ENCODE data around the gene SAMD1. TPM values are rescaled to one million over a fixed set of nuclear protein-coding genes. Genes with fewer than 3 reads are reported as not detected.
A peak's percentile ranks its signal among the peaks of the same experiment; 100 is the strongest.

The SAMD1 gene
- total RNA-seq, 2 donors from 2014 or later: 11.2 to 22.1 TPM

DNA sequence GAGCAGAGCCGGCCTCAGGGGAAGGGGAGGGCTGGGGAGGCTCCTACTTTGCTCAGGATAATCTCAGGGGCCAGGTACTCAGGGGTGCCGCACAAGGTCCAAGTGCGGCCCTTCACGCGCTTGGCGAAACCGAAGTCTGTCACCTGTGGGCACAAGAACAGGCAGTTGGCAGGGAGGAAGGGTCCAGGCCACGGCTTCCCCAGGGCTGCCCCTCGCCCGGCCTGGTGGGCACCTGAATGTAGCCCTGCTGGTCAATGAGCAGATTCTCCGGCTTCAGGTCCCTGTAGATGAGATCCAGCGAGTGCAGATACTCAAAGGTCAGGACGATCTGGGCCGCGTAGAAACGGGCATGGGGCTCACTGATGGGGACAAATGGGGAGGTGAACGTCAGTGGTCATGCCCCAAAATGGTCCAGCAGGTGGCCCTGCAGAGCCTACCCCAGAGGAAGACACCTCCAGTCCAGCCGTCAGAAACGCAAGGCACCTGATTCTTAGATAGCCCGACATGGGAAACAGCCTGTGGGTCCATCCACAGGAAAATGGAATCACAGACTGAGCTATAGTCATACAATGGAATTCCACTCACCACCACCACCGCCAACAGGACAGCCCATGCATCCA is 7.1 kb upstream of the SAMD1 start:
- WGBS, 2 donors: 79 to 88% methylated on average over 14 to 21 of the region's 21 CpGs
- no peaks in the 10 kb centered on the region for H3K27me3 ChIP-seq
- no peak for DNase-seq
- ATAC-seq: no peak
- intact Hi-C loops (cut with DNase I): no loop called here
- H3K27ac ChIP-seq: no peak overlapping the region
- H3K36me3 ChIP-seq (replicated peaks in 1 of 2; ENCODE audit: insufficient read depth in 1 of 2, low read depth in 2 of 2): peaks cover 0 to 6% of the 10 kb centered on the region in 2 donors
- H3K4me1 ChIP-seq: no peaks in the 10 kb centered on the region
- no peaks in the 10 kb centered on the region for H3K9me3 ChIP-seq
- no peak overlapping the region for H3K4me3 ChIP-seq
- TF ChIP-seq, protein P1, sequence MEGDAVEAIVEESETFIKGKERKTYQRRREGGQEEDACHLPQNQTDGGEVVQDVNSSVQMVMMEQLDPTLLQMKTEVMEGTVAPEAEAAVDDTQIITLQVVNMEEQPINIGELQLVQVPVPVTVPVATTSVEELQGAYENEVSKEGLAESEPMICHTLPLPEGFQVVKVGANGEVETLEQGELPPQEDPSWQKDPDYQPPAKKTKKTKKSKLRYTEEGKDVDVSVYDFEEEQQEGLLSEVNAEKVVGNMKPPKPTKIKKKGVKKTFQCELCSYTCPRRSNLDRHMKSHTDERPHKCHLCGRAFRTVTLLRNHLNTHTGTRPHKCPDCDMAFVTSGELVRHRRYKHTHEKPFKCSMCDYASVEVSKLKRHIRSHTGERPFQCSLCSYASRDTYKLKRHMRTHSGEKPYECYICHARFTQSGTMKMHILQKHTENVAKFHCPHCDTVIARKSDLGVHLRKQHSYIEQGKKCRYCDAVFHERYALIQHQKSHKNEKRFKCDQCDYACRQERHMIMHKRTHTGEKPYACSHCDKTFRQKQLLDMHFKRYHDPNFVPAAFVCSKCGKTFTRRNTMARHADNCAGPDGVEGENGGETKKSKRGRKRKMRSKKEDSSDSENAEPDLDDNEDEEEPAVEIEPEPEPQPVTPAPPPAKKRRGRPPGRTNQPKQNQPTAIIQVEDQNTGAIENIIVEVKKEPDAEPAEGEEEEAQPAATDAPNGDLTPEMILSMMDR (IDR thresholded peaks at IDR 0.05): no peak
- TF ChIP-seq POLR2A (IDR thresholded peaks at IDR 0.05): no peak

DNA sequence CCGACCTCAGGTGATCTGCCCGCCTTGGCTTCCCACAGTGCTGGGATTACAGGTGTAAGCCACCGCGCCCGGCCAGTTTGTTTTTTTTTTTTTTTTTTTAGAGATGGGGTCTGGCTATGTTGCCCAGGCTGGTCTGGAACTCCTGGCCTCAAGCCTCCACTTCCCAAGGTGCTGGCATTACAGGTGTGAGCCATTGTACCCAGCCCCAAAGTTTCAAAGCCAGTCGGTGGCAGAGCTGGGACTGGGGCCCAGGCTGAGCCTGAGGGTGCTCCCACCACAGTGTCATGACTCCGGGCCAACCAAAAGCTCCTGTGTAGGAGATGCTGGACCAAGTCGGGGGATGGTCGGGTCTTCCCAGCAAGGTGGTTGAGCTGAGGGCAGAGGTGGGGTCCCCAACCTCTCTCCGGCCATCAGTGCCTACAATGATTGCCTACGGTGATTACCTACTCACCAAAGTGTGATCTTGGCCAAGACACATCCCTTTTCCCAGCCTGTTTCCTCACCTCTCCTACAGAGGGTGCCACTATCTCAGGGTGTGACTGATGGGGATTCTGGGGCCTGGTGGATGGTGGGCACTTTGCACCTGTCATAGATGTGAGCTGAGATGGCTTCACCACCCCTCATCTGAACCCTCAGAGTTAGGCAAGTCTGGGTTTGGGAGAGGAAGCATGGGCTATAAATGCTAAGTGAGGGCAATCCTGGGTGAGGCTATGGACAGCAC is 5.9 kb upstream of the SAMD1 start:
- peaks cover 0 to 6% of the 10 kb centered on the region in 2 donors for H3K36me3 ChIP-seq (replicated peaks in 1 of 2; ENCODE audit: insufficient read depth in 1 of 2, low read depth in 2 of 2)
- H3K4me1 ChIP-seq: peaks cover 8% of the 10 kb centered on the region
- no peak for TF ChIP-seq POLR2A (IDR thresholded peaks at IDR 0.05)
- TF ChIP-seq, protein P1 (IDR thresholded peaks at IDR 0.05): peak in 2 of 7 experiments; percentile 3 to 6
- H3K27ac ChIP-seq: no peak overlapping the region
- no peak overlapping the region for H3K4me3 ChIP-seq
- no peak for ATAC-seq
- intact Hi-C loops (cut with DNase I): no loop called here
- no peak for DNase-seq
- H3K9me3 ChIP-seq: no peaks in the 10 kb centered on the region
- no peaks in the 10 kb centered on the region for H3K27me3 ChIP-seq
- 93 to 94% methylated on average over 8 to 11 of the region's 11 CpGs for WGBS, 2 donors

DNA sequence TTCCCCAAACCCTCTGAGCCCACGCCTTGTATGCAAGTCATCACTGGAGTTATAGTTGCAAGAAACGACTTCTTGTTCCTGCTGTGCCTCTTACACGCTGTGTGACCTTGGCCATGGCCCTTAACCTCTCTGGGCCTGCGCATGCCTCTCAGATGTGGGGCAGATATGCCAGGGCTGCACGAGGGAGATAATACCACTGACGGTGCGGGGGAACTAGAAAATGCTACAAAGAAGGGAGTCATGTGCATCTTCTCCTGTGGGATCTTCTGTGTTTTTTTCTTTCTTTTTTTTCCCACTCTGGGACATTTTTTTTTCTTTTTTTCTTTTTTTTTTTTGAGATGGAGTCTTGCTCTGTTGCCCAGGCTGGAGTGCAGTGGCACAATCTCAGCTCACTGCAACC is 4.3 kb upstream of the SAMD1 start:
- 40 to 45% methylated on average over 7 of the region's 7 CpGs for WGBS, 2 donors
- no peak for TF ChIP-seq POLR2A (IDR thresholded peaks at IDR 0.05)
- TF ChIP-seq, protein P1 (IDR thresholded peaks at IDR 0.05): no peak
- ATAC-seq: no peak
- Histone ChIP-seq H3K27me3 (no peaks in the 10 kb centered on the region), H3K4me3 (no peak overlapping the region), H3K9me3 (no peaks in the 10 kb centered on the region), H3K27ac (no peak overlapping the region), H3K36me3 (replicated peaks in 1 of 2; ENCODE audit: insufficient read depth in 1 of 2, low read depth in 2 of 2) (peaks cover 0 to 6% of the 10 kb centered on the region in 2 donors), H3K4me1 (peaks cover 11% of the 10 kb centered on the region)
- intact Hi-C loops (cut with DNase I): no loop called here
- no peak for DNase-seq

DNA sequence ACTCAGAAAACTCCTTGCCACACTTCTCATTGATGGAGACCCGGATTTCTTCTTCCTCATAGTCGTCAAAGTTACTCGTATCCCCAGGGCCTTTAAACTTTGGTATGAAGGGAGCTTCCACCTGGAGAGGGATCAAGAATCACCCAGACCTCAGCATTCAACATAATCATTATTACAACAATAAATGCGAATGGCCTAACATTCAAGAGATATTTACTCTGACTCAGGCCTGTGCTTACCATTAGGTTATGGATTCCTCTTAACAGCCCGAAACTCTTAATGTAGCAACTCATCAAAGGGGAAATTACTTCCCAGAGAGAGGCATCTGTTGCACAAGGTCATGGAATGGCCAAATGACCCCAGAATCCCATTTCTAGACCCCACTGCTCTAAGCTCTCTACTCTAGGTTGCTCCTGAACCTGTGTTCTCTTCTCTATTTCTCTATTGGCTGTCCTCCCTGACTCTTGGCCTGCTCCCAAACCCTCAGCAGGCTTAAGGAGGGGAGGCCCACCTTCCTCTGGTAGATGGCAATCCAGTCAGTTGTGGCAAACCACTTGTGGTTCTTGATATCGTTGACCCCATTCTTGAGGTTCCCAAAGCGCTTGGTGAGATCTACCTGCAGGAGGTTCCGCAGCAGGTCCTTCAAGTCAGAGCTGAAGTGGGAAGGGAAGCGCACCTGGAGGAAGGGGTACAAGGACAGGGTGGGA is 2.7 kb upstream of the SAMD1 start:
- Histone ChIP-seq H3K4me1 (peaks cover 21% of the 10 kb centered on the region), H3K27ac (no peak overlapping the region), H3K9me3 (no peaks in the 10 kb centered on the region), H3K27me3 (no peaks in the 10 kb centered on the region), H3K36me3 (replicated peaks in 1 of 2; ENCODE audit: insufficient read depth in 1 of 2, low read depth in 2 of 2) (peaks cover 0 to 6% of the 10 kb centered on the region in 2 donors), H3K4me3 (no peak overlapping the region)
- DNase-seq (no peak), ATAC-seq (no peak)
- WGBS, 2 donors: 93 to 96% methylated on average over 8 to 9 of the region's 9 CpGs
- no peak for TF ChIP-seq POLR2A (IDR thresholded peaks at IDR 0.05)
- TF ChIP-seq, protein P1 (IDR thresholded peaks at IDR 0.05): no peak
- intact Hi-C loops (cut with DNase I): no loop called here

Data from body of pancreas (tissue), 4 donors.